GM12878 (cell line): ENCODE data around the gene FUBP3. TPM values are rescaled to one million over a fixed set of nuclear protein-coding genes. Genes with fewer than 3 reads are reported as not detected.

ENCODE experiments used
- ATAC-seq: fragments of 200-7000 bp; cut with Tn5 transposase; 3 replicates; pipeline ENCODE4 v1.9.1; 2020; ENCODE audit warnings: mild to moderate bottlenecking, moderate library complexity
- BruUV-seq: library from RNA; stranded (reverse); fragments of 400-500 nt; replicated peaks from 2 replicates; lab custom pipeline; 2021; lab: Mats Ljungman, UMichigan
- CTCF ChIA-PET: fragments of 300-600 bp; sonication (Branson Sonifier 250); formaldehyde crosslinking; extraction: SDS; loops from one replicate; lab custom pipeline; 2021; ENCODE audit warnings: inconsistent platforms; lab: Yijun Ruan, JAX
- POLR2A ChIA-PET: fragments of 350-600 bp; formaldehyde crosslinking; extraction: SDS; loops from one replicate; lab custom pipeline; 2021; ENCODE audit warnings: inconsistent platforms; lab: Charles Lee
- RAD21 ChIA-PET: fragments of 300-600 bp; sonication (Branson Sonifier 250); formaldehyde crosslinking; loops from one replicate; lab custom pipeline; 2023; ENCODE audit warnings: antibody characterized with exemption; ENCODE audit not compliant: unreplicated experiment; lab: Charles Lee
- SMC1A ChIA-PET: fragments of 300-600 bp; sonication (Branson Sonifier 250); formaldehyde crosslinking; loops from one replicate; lab custom pipeline; 2023; ENCODE audit not compliant: unreplicated experiment, uncharacterized antibody; lab: Charles Lee
- DNase-seq: peaks from one replicate; pipeline ENCODE4 v3.0.0-alpha.2; 2011; ENCODE audit warnings: low read depth, low spot score
- FAIRE-seq: peaks from 3 replicates; lab custom pipeline; 2011; peaks lifted over from hg19 to GRCh38; lab: Jason Lieb, UNC
- H2AFZ ChIP-seq: 2 replicates; pipeline ENCODE4 v1.6.0; 2011; ENCODE audit warnings: low read depth, low read length, control low read depth; ENCODE audit not compliant: control insufficient read depth
- H3K27ac ChIP-seq: 2 replicates; pipeline ENCODE4 v1.5.1; 2011; ENCODE audit warnings: control low read depth; ENCODE audit not compliant: control insufficient read depth, insufficient read depth
- H3K27me3 ChIP-seq, 2 experiments: replicated peaks in 1 of 2; 2 replicates each; pipeline versions ENCODE4 v1.6.0 to v1.6.1; 2011; ENCODE audit warnings: low read length in 1 of 2; ENCODE audit not compliant: control insufficient read depth in 2 of 2, insufficient read depth in 2 of 2
- H3K36me3 ChIP-seq, 2 experiments: 2 replicates each; pipeline ENCODE4 v1.5.1; 2011; ENCODE audit warnings: low read length in 1 of 2; ENCODE audit not compliant: control insufficient read depth in 2 of 2, insufficient read depth in 2 of 2
- H3K4me1 ChIP-seq: 2 replicates; pipeline ENCODE4 v1.6.1; 2011; ENCODE audit warnings: mild to moderate bottlenecking, low read length, moderate library complexity, mixed read lengths; ENCODE audit not compliant: control insufficient read depth, insufficient read depth
- H3K4me2 ChIP-seq: 2 replicates; pipeline ENCODE4 v1.6.0; 2011; ENCODE audit warnings: control low read depth; ENCODE audit not compliant: control insufficient read depth, insufficient read depth
- H3K4me3 ChIP-seq: fragments of 200-600 bp; sonication (generic); 2 replicates; pipeline ENCODE4 v1.5.1; 2016
- H3K79me2 ChIP-seq: 2 replicates; pipeline ENCODE4 v1.6.0; 2011; ENCODE audit warnings: low read length; ENCODE audit not compliant: control insufficient read depth, insufficient read depth
- H3K9ac ChIP-seq: 2 replicates; pipeline ENCODE4 v1.8.0; 2011; ENCODE audit warnings: low read length, control low read depth, mixed read lengths; ENCODE audit not compliant: control insufficient read depth, insufficient read depth
- H3K9me3 ChIP-seq: replicated peaks from 3 replicates; pipeline ENCODE4 v1.5.1; 2011; ENCODE audit warnings: mild to moderate bottlenecking, low read length; ENCODE audit not compliant: control insufficient read depth, insufficient read depth
- H4K20me1 ChIP-seq: 2 replicates; pipeline ENCODE4 v1.6.0; 2011; ENCODE audit not compliant: control insufficient read depth, insufficient read depth
- CBX5 ChIP-seq: sonication (generic); IDR thresholded peaks from 2 replicates; pipeline ENCODE4 v1.6.1; 2016; ENCODE audit warnings: low read depth, moderate library complexity, mild to moderate bottlenecking, inconsistent platforms
- FOXK2 ChIP-seq: fragments of 450-650 bp; IDR thresholded peaks from 2 replicates; pipeline ENCODE4 v1.6.1; 2017; ENCODE audit warnings: mild to moderate bottlenecking, moderate library complexity
- LARP7 ChIP-seq: fragments of 450-650 bp; IDR thresholded peaks from 2 replicates; pipeline ENCODE4 v1.6.1; 2017; ENCODE audit warnings: mild to moderate bottlenecking
- NFXL1 ChIP-seq: fragments of 450-650 bp; IDR thresholded peaks from 2 replicates; pipeline ENCODE4 v1.6.1; 2017; ENCODE audit warnings: antibody characterized with exemption, mild to moderate bottlenecking, borderline replicate concordance
- PAX8 ChIP-seq: fragments of 450-650 bp; IDR thresholded peaks from 2 replicates; pipeline ENCODE4 v1.6.1; 2017; ENCODE audit warnings: mild to moderate bottlenecking, moderate library complexity
- POLR2AphosphoS2 ChIP-seq: IDR thresholded peaks from 2 replicates; pipeline ENCODE4 v1.6.1; 2011; ENCODE audit warnings: low read depth, mild to moderate bottlenecking, low read length, improper control_type of control experiment, moderate library complexity
- WRNIP1 ChIP-seq: IDR thresholded peaks from 2 replicates; pipeline ENCODE4 v1.6.1; 2011; ENCODE audit warnings: low read depth, low read length, improper control_type of control experiment, borderline replicate concordance
- ZBTB4 ChIP-seq: fragments of 450-650 bp; formaldehyde crosslinking; IDR thresholded peaks from 2 replicates; pipeline ENCODE4 v1.4.0; 2022; ENCODE audit warnings: mild to moderate bottlenecking, moderate library complexity
- ZBTB40 ChIP-seq: fragments of 450-650 bp; IDR thresholded peaks from 2 replicates; pipeline ENCODE4 v1.6.1; 2016; ENCODE audit warnings: mild to moderate bottlenecking, moderate library complexity, borderline replicate concordance
- ZNF274 ChIP-seq: IDR thresholded peaks from one replicate; pipeline ENCODE4 v1.8.0; 2011; ENCODE audit not compliant: insufficient read length, insufficient read depth
- WGBS: methylation state at CpG from one replicate; pipeline ENCODE4 v1.1.6; 2016; ENCODE audit warnings: low lambda C conversion rate; ENCODE audit not compliant: insufficient replicate concordance, insufficient coverage; ENCODE audit errors: missing lambda C conversion rate; 5-methylcytosine and 5-hydroxymethylcytosine counted together
- in situ Hi-C: fragments of 300-500 bp; cut with MboI; formaldehyde crosslinking; loops from 9 replicates; pipeline ENCODE4 v1.14.3; 2018; ENCODE audit warnings: mixed read lengths
- intact Hi-C: fragments of 100-400 bp; cut with micrococcal nuclease; formaldehyde crosslinking; loops from one replicate; pipeline ENCODE4 v1.14.2; 2022; ENCODE audit not compliant: unreplicated experiment
- polyA plus RNA-seq, 11 experiments: library from polyadenylated mRNA; depleted of rRNA in 4 of 11; unstranded in 6 of 11; stranded (reverse) in 5 of 11; fragments of >200 nt; fragmentation: Nextera tagmentation in 4 of 11; fragmentation: Illumina TruSeq in 1 of 11; extraction: Ambion mirVana in 4 of 11; extraction: Trizol in 1 of 11; gene quantifications; 1 replicate in 1 of 11; 2 replicates in 10 of 11; pipeline versions ENCODE4 v1.2.1 to v1.2.3, GENCODE V29; 2011 to 2016; ENCODE audit warnings: inconsistent platforms in 2 of 11, missing spikeins in 2 of 11, low read depth in 1 of 11
- total RNA-seq, 4 experiments: library from RNA; depleted of rRNA in 3 of 4; stranded (reverse); fragments of >200 nt in 3 of 4; fragmentation: Illumina TruSeq in 1 of 4; extraction: Trizol in 1 of 4; gene quantifications; 2 replicates each; pipeline versions ENCODE4 v1.2.1 to v1.2.3, GENCODE V29; 2013 to 2021
- TF ChIP-seq, protein P1 (sequence below): fragments of 450-650 bp; IDR thresholded peaks from 2 replicates; pipeline ENCODE4 v1.6.1; 2017; ENCODE audit warnings: mild to moderate bottlenecking, moderate library complexity

Gene FUBP3
- total and polyA plus RNA-seq, 10 of the 15 experiments (the other 5 are each of a cell fraction or from before 2014, with no cell fraction given), result 2.4 to 49.4 (median 37.2) TPM

DNA sequence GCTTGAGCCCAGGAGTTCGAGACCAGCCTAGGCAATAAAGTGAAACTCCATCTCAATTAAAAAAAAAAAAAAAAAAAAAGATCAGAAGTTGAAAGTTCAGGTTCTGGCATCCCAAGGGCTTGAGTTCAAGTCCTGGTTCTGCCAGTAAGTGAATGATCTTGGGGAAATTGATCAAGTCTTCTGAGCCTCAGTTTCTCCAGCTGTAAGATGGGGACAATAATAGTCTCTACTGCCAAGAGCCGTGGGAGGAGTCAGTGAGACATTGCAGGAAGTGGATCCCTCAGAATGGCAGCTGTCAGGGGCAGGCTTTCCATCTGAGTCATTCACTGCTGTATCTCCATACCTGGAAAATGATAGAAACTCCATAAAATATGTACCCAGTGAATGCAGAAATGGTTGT is 37.8 kb upstream of the FUBP3 start:
- no peaks in the 10 kb centered on the region for H3K9me3 ChIP-seq
- no peaks in the 10 kb centered on the region for H3K4me1 ChIP-seq
- no peak overlapping the region for H3K4me3 ChIP-seq
- no peak overlapping the region for H2AFZ ChIP-seq
- no peak overlapping the region for H3K4me2 ChIP-seq
- no peak for FAIRE-seq
- H4K20me1 ChIP-seq, result no peaks in the 10 kb centered on the region
- in situ Hi-C loops, result no loop called here
- POLR2A ChIA-PET, result interaction anchor here (0.7 kb wide), 1 partner anchor 38 kb away, joined by 3 read pairs; the partner anchor contains the start of gene FUBP3
- CTCF ChIA-PET, result interaction anchor here (0.7 kb wide), 1 partner anchor 1349 kb away, joined by 3 read pairs; no protein-coding TSS in a partner anchor
- RAD21 ChIA-PET, result no interaction called here
- no peak overlapping the region for H3K9ac ChIP-seq
- H3K36me3 ChIP-seq, result no peaks in the 10 kb centered on the region
- no peak overlapping the region for H3K27ac ChIP-seq
- ATAC-seq, result no peak
- H3K79me2 ChIP-seq, result no peaks in the 10 kb centered on the region
- peaks cover 2 to 3% of the 10 kb centered on the region in 2 experiments; a peak in 3 of 4 replicates for H3K27me3 ChIP-seq
- TF ChIP-seq NFXL1 (no peak), CBX5 (no peak), PAX8 (no peak), ZBTB4 (CRISPR knock-in tag) (no peak), POLR2AphosphoS2 (no peak), ZNF274 (no peak), ZBTB40 (no peak), FOXK2 (no peak), LARP7 (no peak), WRNIP1 (no peak)
- TF ChIP-seq, protein P1, sequence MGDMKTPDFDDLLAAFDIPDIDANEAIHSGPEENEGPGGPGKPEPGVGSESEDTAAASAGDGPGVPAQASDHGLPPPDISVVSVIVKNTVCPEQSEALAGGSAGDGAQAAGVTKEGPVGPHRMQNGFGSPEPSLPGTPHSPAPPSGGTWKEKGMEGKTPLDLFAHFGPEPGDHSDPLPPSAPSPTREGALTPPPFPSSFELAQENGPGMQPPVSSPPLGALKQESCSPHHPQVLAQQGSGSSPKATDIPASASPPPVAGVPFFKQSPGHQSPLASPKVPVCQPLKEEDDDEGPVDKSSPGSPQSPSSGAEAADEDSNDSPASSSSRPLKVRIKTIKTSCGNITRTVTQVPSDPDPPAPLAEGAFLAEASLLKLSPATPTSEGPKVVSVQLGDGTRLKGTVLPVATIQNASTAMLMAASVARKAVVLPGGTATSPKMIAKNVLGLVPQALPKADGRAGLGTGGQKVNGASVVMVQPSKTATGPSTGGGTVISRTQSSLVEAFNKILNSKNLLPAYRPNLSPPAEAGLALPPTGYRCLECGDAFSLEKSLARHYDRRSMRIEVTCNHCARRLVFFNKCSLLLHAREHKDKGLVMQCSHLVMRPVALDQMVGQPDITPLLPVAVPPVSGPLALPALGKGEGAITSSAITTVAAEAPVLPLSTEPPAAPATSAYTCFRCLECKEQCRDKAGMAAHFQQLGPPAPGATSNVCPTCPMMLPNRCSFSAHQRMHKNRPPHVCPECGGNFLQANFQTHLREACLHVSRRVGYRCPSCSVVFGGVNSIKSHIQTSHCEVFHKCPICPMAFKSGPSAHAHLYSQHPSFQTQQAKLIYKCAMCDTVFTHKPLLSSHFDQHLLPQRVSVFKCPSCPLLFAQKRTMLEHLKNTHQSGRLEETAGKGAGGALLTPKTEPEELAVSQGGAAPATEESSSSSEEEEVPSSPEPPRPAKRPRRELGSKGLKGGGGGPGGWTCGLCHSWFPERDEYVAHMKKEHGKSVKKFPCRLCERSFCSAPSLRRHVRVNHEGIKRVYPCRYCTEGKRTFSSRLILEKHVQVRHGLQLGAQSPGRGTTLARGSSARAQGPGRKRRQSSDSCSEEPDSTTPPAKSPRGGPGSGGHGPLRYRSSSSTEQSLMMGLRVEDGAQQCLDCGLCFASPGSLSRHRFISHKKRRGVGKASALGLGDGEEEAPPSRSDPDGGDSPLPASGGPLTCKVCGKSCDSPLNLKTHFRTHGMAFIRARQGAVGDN, result no peak
- WGBS, result 8% methylated on average over 1 of the region's 2 CpGs
- intact Hi-C loops, result no loop called here
- BruUV-seq, result no TSS peak
- SMC1A ChIA-PET, result no interaction called here
- no peak for DNase-seq
